GM18520 (cell line): ENCODE data around the gene CD302.
"Not testable (repeated sequence)": the region's sequence is repeated elsewhere in the genome, so short reads cannot be mapped to it uniquely, and the experiment has no call there.

ENCODE experiments used
- ATAC-seq: cut with Tn5 transposase; IDR thresholded peaks from one replicate; pipeline ENCODE4 v1.9.1; 2021; ENCODE audit not compliant: unreplicated experiment

Gene CD302

GRCh38 chr2:159795841-159796690, 1.9 kb downstream of the CD302 start:
- ATAC-seq, result no peak

GRCh38 chr2:159793326-159793725, 4.7 kb downstream of the CD302 start:
- no peak for ATAC-seq

GRCh38 chr2:159792599-159792998, 5.4 kb downstream of the CD302 start:
- no peak for ATAC-seq

GRCh38 chr2:159792036-159792435, 6.0 kb downstream of the CD302 start:
- ATAC-seq, result no peak

GRCh38 chr2:159790323-159790722, 7.7 kb downstream of the CD302 start:
- ATAC-seq, result no peak

GRCh38 chr2:159788253-159788652, 9.8 kb downstream of the CD302 start:
- no peak for ATAC-seq

GRCh38 chr2:159787647-159788046, 10.4 kb downstream of the CD302 start:
- ATAC-seq, result not testable (repeated sequence)

- no peak for ATAC-seq
These were observed 11.1 kb downstream of the CD302 start for GRCh38 chr2:159786938-159787337.

GRCh38 chr2:159785195-159785594, 12.8 kb downstream of the CD302 start:
- no peak for ATAC-seq

- not testable (repeated sequence) for ATAC-seq
These were observed 13.3 kb downstream of the CD302 start for GRCh38 chr2:159784744-159785143.

GRCh38 chr2:159783556-159783955, 14.5 kb downstream of the CD302 start:
- no peak for ATAC-seq

GRCh38 chr2:159776321-159776720, 21.7 kb downstream of the CD302 start:
- ATAC-seq, result no peak

- no peak for ATAC-seq
These were observed 23.0 kb downstream of the CD302 start for GRCh38 chr2:159775021-159775420.

- no peak for ATAC-seq
These were observed 23.5 kb downstream of the CD302 start for GRCh38 chr2:159774370-159774990.

GRCh38 chr2:159773886-159774285, 24.1 kb downstream of the CD302 start:
- ATAC-seq, result no peak

- no peak for ATAC-seq
These were observed 24.6 kb downstream of the CD302 start for GRCh38 chr2:159773426-159773825.

GRCh38 chr2:159769147-159769546, 28.9 kb downstream of the CD302 start:
- ATAC-seq, result no peak

GRCh38 chr2:159762075-159762474, 35.9 kb downstream of the CD302 start:
- ATAC-seq, result no peak

- no peak for ATAC-seq
These were observed 37.7 kb downstream of the CD302 start for GRCh38 chr2:159760326-159760725.

GRCh38 chr2:159759577-159759976, 38.4 kb downstream of the CD302 start:
- ATAC-seq, result no peak

GRCh38 chr2:159758686-159759085, 39.3 kb downstream of the CD302 start:
- ATAC-seq, result no peak

GRCh38 chr2:159758239-159758638, 39.8 kb downstream of the CD302 start:
- no peak for ATAC-seq
